ENCODE data around the gene HELZ.

DNA sequence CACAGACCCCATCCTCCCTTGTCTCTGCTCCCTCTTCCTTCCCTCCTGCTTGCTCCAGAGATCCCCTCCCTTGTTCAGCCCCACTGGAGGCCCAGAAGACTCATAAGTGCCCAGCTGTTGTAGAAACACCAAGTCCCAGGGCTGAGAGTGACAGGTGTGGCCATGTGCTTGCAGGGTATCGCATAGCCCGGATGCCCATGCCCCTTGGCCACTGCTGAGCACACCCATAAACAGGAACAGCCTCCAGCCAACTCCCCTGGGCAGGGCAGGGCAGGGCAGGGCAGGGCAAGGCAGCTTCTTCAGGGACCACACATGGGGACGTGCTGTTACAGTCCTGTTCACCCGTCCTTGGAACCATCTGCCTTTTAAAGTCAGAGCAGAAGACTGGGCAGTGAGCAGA lies 198.6 kb downstream of the HELZ start:
- TF ChIP-seq, protein P1, sequence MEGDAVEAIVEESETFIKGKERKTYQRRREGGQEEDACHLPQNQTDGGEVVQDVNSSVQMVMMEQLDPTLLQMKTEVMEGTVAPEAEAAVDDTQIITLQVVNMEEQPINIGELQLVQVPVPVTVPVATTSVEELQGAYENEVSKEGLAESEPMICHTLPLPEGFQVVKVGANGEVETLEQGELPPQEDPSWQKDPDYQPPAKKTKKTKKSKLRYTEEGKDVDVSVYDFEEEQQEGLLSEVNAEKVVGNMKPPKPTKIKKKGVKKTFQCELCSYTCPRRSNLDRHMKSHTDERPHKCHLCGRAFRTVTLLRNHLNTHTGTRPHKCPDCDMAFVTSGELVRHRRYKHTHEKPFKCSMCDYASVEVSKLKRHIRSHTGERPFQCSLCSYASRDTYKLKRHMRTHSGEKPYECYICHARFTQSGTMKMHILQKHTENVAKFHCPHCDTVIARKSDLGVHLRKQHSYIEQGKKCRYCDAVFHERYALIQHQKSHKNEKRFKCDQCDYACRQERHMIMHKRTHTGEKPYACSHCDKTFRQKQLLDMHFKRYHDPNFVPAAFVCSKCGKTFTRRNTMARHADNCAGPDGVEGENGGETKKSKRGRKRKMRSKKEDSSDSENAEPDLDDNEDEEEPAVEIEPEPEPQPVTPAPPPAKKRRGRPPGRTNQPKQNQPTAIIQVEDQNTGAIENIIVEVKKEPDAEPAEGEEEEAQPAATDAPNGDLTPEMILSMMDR (conservative IDR thresholded peaks at IDR 0.05; ENCODE audit: low read depth, low read length), result no peak
- TF ChIP-seq EZH2phosphoT487 (IDR thresholded peaks at IDR 0.05; ENCODE audit: borderline replicate concordance, low read length) (no peak), EZH2 (IDR thresholded peaks at IDR 0.05; ENCODE audit: low read length, unreplicated experiment) (no peak)

Measured in PC-3 (cell line).